K562 (cell line): ENCODE data around the gene PPM1H. TPM values are rescaled to one million over a fixed set of nuclear protein-coding genes. Genes with fewer than 3 reads are reported as not detected.

Experiments
- ATAC-seq: fragments of 200-7000 bp; cut with Tn5 transposase; 3 replicates; pipeline ENCODE4 v1.9.1; 2020; ENCODE audit warnings: moderate library complexity
- BruUV-seq: library from RNA; stranded (reverse); fragments of 400-500 nt; replicated peaks from 2 replicates; lab custom pipeline; 2021; lab: Mats Ljungman, UMichigan
- CTCF ChIA-PET: fragments of 300-600 bp; formaldehyde crosslinking; extraction: SDS; loops from one replicate; lab custom pipeline; 2021; ENCODE audit warnings: low intra/inter-chr PET ratio; lab: Yijun Ruan, JAX
- POLR2A ChIA-PET: fragments of 300-600, 350-650 bp; sonication (Branson Sonifier 250); formaldehyde crosslinking; extraction: SDS; loops from one replicate; lab custom pipeline; 2021; ENCODE audit warnings: antibody characterized with exemption, inconsistent platforms; lab: Yijun Ruan, JAX
- DNase-seq, 4 experiments: peaks; one replicate each; pipeline versions ENCODE4 v3.0.0 to v3.0.0-alpha.2; 2011 to 2018; ENCODE audit warnings: low spot score in 3 of 4, mixed read lengths in 3 of 4; ENCODE audit errors: extremely low read depth in 1 of 4
- FAIRE-seq: peaks from 2 replicates; lab custom pipeline; 2011; peaks lifted over from hg19 to GRCh38; lab: Jason Lieb, UNC
- H2AFZ ChIP-seq: 2 replicates; pipeline ENCODE4 v1.6.0; 2011; ENCODE audit warnings: low read depth, low read length, control low read depth, inconsistent platforms
- H3K27ac ChIP-seq: fragments of 200-600 bp; 3 replicates; pipeline ENCODE4 v1.8.0; 2011; ENCODE audit warnings: low read depth, mild to moderate bottlenecking, control low read depth, inconsistent platforms, low read length, moderate library complexity, mixed read lengths; ENCODE audit errors: extremely low read depth
- H3K27me3 ChIP-seq, 2 experiments: fragments of 300-600 bp in 1 of 2; 2 replicates in 1 of 2; 3 replicates in 1 of 2; pipeline versions ENCODE4 v1.6.0 to v1.8.0; 2011; ENCODE audit warnings: inconsistent platforms in 2 of 2, low read length in 2 of 2, mild to moderate bottlenecking in 1 of 2, mixed read lengths in 1 of 2, moderate library complexity in 1 of 2; ENCODE audit not compliant: control insufficient read depth in 2 of 2, insufficient read depth in 2 of 2
- H3K36me3 ChIP-seq: fragments of 300-600 bp; 3 replicates; pipeline ENCODE4 v1.8.0; 2011; ENCODE audit warnings: mild to moderate bottlenecking, low read length, inconsistent platforms; ENCODE audit not compliant: control insufficient read depth, insufficient read depth
- H3K4me1 ChIP-seq, 2 experiments: fragments of 200-600 bp in 1 of 2; replicated peaks in 1 of 2; 2 replicates in 1 of 2; 3 replicates in 1 of 2; pipeline versions ENCODE4 v1.5.1 to v1.8.0; 2011; ENCODE audit warnings: inconsistent platforms in 2 of 2, low read length in 2 of 2, mild to moderate bottlenecking in 1 of 2, mixed read lengths in 1 of 2, moderate library complexity in 1 of 2; ENCODE audit not compliant: control insufficient read depth in 2 of 2, insufficient read depth in 2 of 2
- H3K4me2 ChIP-seq: 2 replicates; pipeline ENCODE4 v1.6.1; 2011; ENCODE audit warnings: low read length, control low read depth, inconsistent platforms, mixed read lengths; ENCODE audit not compliant: insufficient read depth
- H3K4me3 ChIP-seq: fragments of 200-600 bp; sonication (generic), shearing (Covaris generic); 2 replicates; pipeline ENCODE4 v1.5.1; 2016; ENCODE audit warnings: control low read depth, inconsistent platforms
- H3K79me2 ChIP-seq: fragments of 200-600 bp; 3 replicates; pipeline ENCODE4 v1.8.0; 2011; ENCODE audit warnings: low read length, inconsistent platforms; ENCODE audit not compliant: control insufficient read depth, insufficient read depth
- H3K9ac ChIP-seq, 2 experiments: 2 replicates each; pipeline versions ENCODE4 v1.6.0 to v1.6.1; 2011; ENCODE audit warnings: low read depth in 2 of 2, low read length in 2 of 2, control low read depth in 1 of 2, inconsistent platforms in 1 of 2, mild to moderate bottlenecking in 1 of 2, mixed read lengths in 1 of 2; ENCODE audit not compliant: insufficient read depth in 1 of 2
- H3K9me1 ChIP-seq: one replicate; pipeline ENCODE4 v1.6.0; 2011; ENCODE audit warnings: inconsistent platforms, mild to moderate bottlenecking, low read length, moderate library complexity; ENCODE audit not compliant: control insufficient read depth, insufficient read depth
- H3K9me3 ChIP-seq: replicated peaks from 2 replicates; pipeline ENCODE4 v1.5.1; 2011; ENCODE audit warnings: low read depth, low read length, inconsistent platforms; ENCODE audit not compliant: control insufficient read depth, insufficient read depth
- H4K20me1 ChIP-seq: replicated peaks from 2 replicates; pipeline ENCODE4 v1.6.1; 2011; ENCODE audit warnings: low read length, inconsistent platforms, mixed read lengths; ENCODE audit not compliant: control insufficient read depth, insufficient read depth
- ATF3 ChIP-seq, 2 experiments: fragments of 450-650 bp in 1 of 2; sonication (generic) in 1 of 2; formaldehyde crosslinking in 1 of 2; IDR thresholded peaks in 1 of 2; conservative IDR thresholded peaks in 1 of 2; 2 replicates each; pipeline versions ENCODE4 v1.6.1 to v1.8.1; 2016 to 2023; ENCODE audit warnings: mild to moderate bottlenecking in 2 of 2, moderate library complexity in 2 of 2, inconsistent platforms in 1 of 2, missing genetic modification reagents in 1 of 2
- ELF1 ChIP-seq: fragments of 200-800 bp; sonication (Bioruptor generic); IDR thresholded peaks from 2 replicates; pipeline ENCODE4 v1.6.1; 2016; ENCODE audit warnings: missing genetic modification characterization, missing compliant biosample characterization
- ELF2 ChIP-seq: fragments of 250-450 bp; sonication (Bioruptor Pico); IDR thresholded peaks from 2 replicates; pipeline ENCODE4 v1.5.0; 2021; ENCODE audit warnings: mild to moderate bottlenecking
- NR1H2 ChIP-seq: sonication (generic); formaldehyde crosslinking; IDR thresholded peaks from 2 replicates; pipeline ENCODE4 v1.4.0; 2020; ENCODE audit warnings: mild to moderate bottlenecking, missing genetic modification reagents
- SMARCA5 ChIP-seq: fragments of 450-650 bp; IDR thresholded peaks from 2 replicates; pipeline ENCODE4 v1.6.1; 2016
- ZMIZ1 ChIP-seq, 2 experiments: fragments of 150-350 bp in 1 of 2; IDR thresholded peaks; 2 replicates each; pipeline ENCODE4 v1.6.1; 2012 to 2016; ENCODE audit warnings: low read depth in 2 of 2, low read length in 2 of 2, mild to moderate bottlenecking in 1 of 2, moderate library complexity in 1 of 2
- WGBS: fragments of 100-300 bp; shearing (Covaris generic); methylation state at CpG from one replicate; pipeline ENCODE4 v1.1.6; 2016; ENCODE audit warnings: low coverage, mixed read lengths; ENCODE audit not compliant: insufficient coverage; ENCODE audit errors: missing lambda C conversion rate; 5-methylcytosine and 5-hydroxymethylcytosine counted together
- in situ Hi-C: fragments of 300-500 bp; cut with MboI; formaldehyde crosslinking; loops from 4 replicates; pipeline ENCODE4 v1.15.0; 2018; ENCODE audit warnings: inconsistent platforms, mixed read lengths
- intact Hi-C: fragments of 100-400 bp; cut with micrococcal nuclease; formaldehyde crosslinking; loops from 2 replicates; pipeline ENCODE4 v1.14.2; 2022
- polyA plus RNA-seq, 8 experiments: library from polyadenylated mRNA; depleted of rRNA in 4 of 8; stranded (reverse) in 5 of 8; unstranded in 3 of 8; fragments of >200 nt; fragmentation: Nextera tagmentation in 2 of 8; fragmentation: Illumina TruSeq in 1 of 8; extraction: Ambion mirVana in 2 of 8; extraction: Trizol in 1 of 8; gene quantifications; 2 replicates each; pipeline versions ENCODE4 v1.2.1 to v1.2.3, GENCODE V29; 2011 to 2014; ENCODE audit warnings: inconsistent platforms in 1 of 8, missing spikeins in 1 of 8
- total RNA-seq, 7 experiments: library from RNA; depleted of rRNA in 6 of 7; stranded (reverse); fragments of >200 nt in 6 of 7; fragmentation: Illumina TruSeq in 2 of 7; extraction: Trizol in 2 of 7; gene quantifications; 2 replicates each; pipeline versions ENCODE4 v1.2.1 to v1.2.3, GENCODE V29; 2011 to 2021; ENCODE audit warnings: low replicate concordance in 1 of 7

The PPM1H gene
- total and polyA plus RNA-seq, 9 of the 15 experiments (the other 6 are each of a cell fraction or from before 2014, with no cell fraction given), result 5.3 to 29.3 (median 11.3) TPM

GRCh38 chr12:62724285-62724684 lies 210.7 kb downstream of the PPM1H start:
- intact Hi-C loops, result no loop called here
- Histone ChIP-seq H2AFZ (no peak overlapping the region), H3K27me3 (no peaks in the 10 kb centered on the region; a peak in 1 of 5 replicates), H3K27ac (no peak overlapping the region), H4K20me1 (no peaks in the 10 kb centered on the region), H3K9me1 (no peaks in the 10 kb centered on the region), H3K4me3 (no peak overlapping the region), H3K79me2 (no peaks in the 10 kb centered on the region), H3K4me1 (no peaks in the 10 kb centered on the region; a peak in 1 of 5 replicates), H3K4me2 (no peak overlapping the region), H3K9ac (no peak overlapping the region), H3K9me3 (no peaks in the 10 kb centered on the region), H3K36me3 (peaks cover 8% of the 10 kb centered on the region; the same call in 1 of the 3 replicates)
- BruUV-seq, result no TSS peak
- ChIA-PET CTCF (no interaction called here), POLR2A (no interaction called here)
- no peak for TF ChIP-seq ELF2 (CRISPR knock-in tag)
- no peak for TF ChIP-seq ATF3 (IDR thresholded peaks at IDR 0.05)
- no peak for TF ChIP-seq ATF3 (CRISPR knock-in tag; conservative IDR thresholded peaks at IDR 0.05)
- no peak for TF ChIP-seq ZMIZ1 (IDR thresholded peaks at IDR 0.05; ENCODE audit: low read depth in 2 of 2, low read length in 2 of 2)
- TF ChIP-seq ELF1 (tag), result no peak
- TF ChIP-seq NR1H2 (CRISPR knock-in tag), result no peak
- no peak for TF ChIP-seq SMARCA5
- ATAC-seq (no peak), FAIRE-seq (no peak), DNase-seq (no peak)
- WGBS, result 59% methylated on average over 3 of the region's 3 CpGs
- in situ Hi-C loops, result no loop called here
